Measurements from ENCODE around the gene MUC4. TPM values are rescaled to one million over a fixed set of nuclear protein-coding genes. Genes with fewer than 3 reads are reported as not detected.
"Not testable (repeated sequence)": the region's sequence is repeated elsewhere in the genome, so short reads cannot be mapped to it uniquely, and the experiment has no call there.

Gene MUC4
- total RNA-seq, 1 experiment from 2014 or later, result 0.20 TPM

DNA sequence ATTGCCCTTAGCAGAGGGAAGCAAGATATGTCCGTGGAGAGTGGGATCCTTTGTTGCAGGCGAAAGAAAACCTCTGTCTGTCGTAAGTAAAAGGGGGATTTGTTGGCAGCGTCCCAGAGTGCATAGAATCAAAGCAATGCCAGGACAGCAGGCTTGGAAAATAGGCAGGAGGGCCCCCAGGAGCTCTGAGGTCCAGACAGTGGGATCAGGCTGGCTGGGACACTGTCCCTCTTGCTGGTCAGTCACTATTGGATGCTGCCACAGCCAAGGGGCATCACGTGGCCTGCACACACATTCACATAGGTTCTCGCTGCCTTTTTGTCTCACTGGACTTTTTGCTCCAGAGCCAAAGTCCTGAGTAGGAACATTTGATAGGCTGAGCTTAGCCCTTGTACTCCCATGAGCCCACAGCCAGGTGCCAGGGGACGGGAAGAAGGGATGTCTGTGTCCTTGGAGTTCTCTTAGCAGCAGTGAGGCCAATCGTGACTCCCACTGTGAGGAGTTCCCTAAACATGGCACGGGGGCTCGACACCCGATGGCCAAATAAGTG, 80.3 kb downstream of the MUC4 start:
- in situ Hi-C loops (cut with HindIII; ENCODE audit: low pct_unique_long_range_greater_than_20kb, low sequenced_read_pairs), result no loop called here
- no peak for DNase-seq (ENCODE audit: low read depth)

DNA sequence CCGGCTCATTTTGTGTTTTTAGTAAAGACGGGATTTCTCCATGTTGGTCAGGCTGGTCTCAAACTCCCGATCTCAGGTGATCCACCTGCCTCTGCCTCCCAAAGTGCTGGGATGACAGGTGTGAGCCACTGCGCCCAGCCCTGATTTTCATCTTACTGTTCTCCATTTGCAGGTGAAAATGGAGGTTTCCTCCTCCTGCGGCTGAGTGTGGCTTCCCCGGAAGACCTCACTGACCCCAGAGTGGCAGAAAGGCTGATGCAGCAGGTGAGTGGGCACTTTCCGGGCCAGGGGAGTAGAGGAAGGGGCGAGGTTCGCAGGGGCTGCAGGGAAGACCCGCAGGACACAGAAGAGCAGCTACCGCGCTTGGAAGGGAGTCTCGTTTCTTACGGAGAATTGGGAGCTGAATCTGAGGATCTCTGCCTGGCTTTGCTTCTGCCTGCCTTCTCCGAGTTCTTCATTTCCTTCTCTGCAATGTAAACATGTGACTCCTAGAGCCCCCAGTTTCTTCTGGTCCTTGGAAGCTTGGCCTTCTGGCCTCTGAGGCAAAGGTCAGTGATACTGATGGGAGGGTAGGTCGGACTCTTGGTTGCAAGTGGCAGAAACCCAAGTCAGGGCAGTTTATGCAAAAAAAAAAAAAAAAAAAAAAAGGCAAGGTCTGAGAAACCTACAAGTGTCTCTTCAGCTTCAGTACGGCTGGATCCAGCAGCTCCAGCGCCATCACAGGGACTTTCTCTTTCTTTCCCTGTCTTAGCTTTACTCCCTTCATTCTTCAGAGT, 82.1 kb downstream of the MUC4 start:
- DNase-seq (ENCODE audit: low read depth), result no peak
- in situ Hi-C loops (cut with HindIII; ENCODE audit: low pct_unique_long_range_greater_than_20kb, low sequenced_read_pairs), result no loop called here

DNA sequence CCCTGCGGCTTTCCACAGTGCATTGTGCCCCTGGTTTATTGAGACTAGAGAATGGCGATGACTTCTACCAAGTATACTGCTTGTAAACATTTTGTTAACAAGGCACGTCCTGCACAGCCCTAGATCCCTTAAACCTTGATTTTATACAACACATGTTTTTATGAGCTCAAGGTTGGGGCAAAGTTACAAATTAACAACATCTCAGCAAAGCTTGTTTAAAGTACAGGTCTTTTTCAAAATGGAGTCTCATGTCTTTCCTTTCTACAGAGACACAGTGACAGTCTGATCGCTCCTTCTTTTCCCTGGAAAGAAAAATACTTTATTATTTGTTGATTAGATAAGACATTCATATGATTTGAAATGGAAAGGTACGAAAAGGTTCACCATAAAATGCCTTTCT, 82.9 kb downstream of the MUC4 start:
- in situ Hi-C loops (cut with HindIII; ENCODE audit: low pct_unique_long_range_greater_than_20kb, low sequenced_read_pairs); DNase-seq (ENCODE audit: low read depth): not testable (repeated sequence)

DNA sequence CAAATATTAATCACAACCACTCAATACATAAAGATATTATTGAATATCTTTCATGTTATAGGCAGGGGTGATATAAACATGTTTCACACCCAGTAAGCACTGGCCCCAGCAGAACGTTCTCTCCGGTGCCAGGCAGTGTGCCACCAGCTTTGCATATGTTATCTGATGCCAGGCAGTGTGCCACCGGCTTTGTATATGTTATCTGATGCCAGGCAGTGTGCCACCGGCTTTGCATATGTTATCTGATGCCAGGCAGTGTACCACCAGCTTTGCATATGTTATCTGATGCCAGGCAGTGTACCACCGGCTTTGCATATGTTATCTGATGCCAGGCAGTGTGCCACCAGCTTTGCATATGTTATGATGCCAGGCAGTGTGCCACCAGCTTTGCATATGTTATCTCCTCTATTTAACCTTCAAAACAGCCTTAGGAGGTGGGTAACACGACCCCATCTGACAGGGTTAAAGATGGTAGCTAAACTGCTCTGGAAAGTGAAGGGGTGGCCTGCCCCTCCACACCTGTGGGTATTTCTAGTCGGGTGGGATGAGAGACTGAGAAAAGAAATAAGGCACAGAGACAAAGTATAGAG, 84.0 kb downstream of the MUC4 start:
- DNase-seq (ENCODE audit: low read depth), result no peak
- in situ Hi-C loops (cut with HindIII; ENCODE audit: low pct_unique_long_range_greater_than_20kb, low sequenced_read_pairs), result no loop called here

DNA sequence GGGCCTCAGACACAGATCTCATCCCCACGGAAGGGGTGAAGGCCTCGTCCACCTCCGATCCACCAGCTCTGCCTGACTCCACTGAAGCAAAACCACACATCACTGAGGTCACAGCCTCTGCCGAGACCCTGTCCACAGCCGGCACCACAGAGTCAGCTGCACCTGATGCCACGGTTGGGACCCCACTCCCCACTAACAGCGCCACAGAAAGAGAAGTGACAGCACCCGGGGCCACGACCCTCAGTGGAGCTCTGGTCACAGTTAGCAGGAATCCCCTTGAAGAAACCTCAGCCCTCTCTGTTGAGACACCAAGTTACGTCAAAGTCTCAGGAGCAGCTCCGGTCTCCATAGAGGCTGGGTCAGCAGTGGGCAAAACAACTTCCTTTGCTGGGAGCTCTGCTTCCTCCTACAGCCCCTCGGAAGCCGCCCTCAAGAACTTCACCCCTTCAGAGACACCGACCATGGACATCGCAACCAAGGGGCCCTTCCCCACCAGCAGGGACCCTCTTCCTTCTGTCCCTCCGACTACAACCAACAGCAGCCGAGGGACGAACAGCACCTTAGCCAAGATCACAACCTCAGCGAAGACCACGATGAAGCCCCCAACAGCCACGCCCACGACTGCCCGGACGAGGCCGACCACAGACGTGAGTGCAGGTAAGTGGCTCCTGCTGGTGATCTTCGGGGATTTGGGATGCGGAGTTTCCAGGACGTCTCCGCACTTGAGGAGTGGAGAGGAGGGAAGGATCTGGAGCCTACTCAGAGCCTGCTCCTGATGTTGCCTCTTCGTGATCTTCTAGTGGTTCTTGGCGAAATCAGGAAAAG, 85.6 kb downstream of the MUC4 start:
- in situ Hi-C loops (cut with HindIII; ENCODE audit: low pct_unique_long_range_greater_than_20kb, low sequenced_read_pairs); DNase-seq (ENCODE audit: low read depth): not testable (repeated sequence)

DNA sequence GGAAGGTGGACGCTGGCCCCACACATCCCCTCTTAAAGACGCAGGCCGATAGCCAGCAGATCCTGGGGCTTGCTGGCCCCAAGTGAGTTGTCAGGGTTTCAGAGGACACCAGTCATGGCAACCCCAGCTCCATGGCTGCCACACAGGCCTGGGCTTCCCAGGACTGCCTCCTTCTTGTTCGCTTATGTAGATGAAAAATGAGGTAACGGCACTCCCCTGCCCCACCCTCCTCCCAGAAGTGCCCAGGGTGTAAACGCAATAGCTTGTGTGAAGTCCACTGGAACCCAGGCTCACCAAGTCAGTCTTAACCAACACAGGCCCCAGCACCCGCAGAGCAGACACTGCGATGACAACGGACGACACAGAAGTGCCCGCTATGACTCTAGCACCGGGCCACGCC, 87.4 kb downstream of the MUC4 start:
- in situ Hi-C loops (cut with HindIII; ENCODE audit: low pct_unique_long_range_greater_than_20kb, low sequenced_read_pairs); DNase-seq (ENCODE audit: low read depth): not testable (repeated sequence)

DNA sequence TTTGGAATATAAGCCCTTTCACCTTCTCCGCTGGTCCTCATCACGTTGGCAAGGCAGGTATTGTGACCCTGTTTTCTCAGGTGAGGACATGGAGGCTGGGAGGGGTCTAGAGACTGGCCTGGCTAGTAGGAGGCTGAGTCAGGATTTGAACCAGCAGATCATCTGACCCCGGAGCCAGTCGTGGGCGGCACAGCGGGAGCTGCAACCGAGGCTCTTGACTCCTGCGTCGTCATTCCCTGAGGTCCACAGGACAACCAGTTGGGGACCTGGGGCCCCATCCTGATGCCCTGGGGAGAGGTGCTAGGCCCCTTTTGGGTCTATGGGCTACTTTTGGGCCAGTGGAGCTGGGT, 88.8 kb downstream of the MUC4 start:
- DNase-seq (ENCODE audit: low read depth); in situ Hi-C loops (cut with HindIII; ENCODE audit: low pct_unique_long_range_greater_than_20kb, low sequenced_read_pairs): not testable (repeated sequence)

DNA sequence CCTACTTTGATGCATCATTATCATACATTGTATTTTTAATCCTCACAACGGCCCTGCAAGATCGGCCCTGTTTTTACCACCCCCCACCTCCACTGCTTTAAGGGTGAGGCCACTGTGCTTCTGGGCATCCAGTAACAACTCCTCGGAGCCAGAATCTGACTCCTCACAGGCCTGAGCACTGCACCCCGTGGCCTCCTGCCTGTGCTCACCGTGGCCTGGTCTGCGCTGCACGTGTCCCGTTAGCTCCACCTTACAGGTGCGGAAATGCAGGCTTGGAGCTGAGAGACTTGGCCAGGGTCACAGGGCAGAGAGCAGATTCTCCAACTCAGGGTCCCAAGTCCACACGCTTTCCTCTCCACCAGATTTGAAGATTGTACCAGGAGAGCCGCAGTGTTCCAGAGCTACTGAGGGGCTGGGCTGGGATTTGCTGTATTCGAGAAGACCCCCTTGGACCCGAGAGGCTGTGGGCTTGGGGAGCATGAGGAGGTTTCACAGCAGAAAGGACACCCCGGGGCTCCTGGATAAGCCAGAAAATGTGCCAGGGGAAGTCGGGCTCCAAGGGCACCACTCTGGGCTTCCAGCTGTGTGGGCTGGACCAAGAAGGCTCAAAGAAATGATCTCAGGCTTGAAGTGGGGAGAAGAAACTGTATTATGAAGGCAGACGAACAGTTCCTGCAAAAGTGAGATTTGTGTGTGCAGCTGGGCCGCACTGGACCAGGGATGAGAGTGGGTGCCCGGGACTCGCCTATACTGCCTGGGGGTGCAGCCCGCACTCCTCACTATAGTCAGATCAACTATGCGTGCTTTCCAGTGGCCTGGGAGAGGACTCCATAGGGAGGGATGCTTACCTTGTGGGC, 89.4 kb downstream of the MUC4 start:
- in situ Hi-C loops (cut with HindIII; ENCODE audit: low pct_unique_long_range_greater_than_20kb, low sequenced_read_pairs); DNase-seq (ENCODE audit: low read depth): not testable (repeated sequence)

DNA sequence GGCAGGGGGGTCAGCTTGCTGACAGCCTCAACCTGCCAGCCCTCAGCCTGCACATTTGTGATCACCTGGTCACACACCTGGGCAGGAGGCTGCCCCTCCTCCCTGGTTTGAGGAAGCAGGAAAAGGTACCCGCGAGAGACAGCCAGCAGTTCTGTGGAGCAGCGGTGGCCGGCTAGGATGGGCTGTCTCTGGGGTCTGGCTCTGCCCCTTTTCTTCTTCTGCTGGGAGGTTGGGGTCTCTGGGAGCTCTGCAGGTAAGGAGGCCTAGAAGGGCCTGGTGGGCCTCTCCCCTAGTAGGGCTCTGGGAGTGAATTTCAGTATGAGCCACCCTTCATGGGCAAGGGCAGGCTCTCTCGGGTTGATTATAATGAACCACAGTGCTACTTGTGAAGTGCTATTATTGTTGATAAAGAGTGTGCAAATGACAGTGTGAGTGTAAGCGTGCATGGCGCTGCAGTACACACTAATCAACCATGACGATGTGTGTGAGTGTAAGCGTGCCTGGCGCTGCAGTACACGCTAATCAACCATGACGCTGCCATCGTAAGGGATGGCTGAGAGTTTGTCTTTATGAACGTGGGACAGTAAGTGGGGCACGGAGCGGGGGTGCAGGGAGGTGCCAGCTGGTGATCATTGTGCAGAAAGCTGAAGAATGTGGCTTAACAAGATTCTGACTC, 90.8 kb downstream of the MUC4 start, which contains the start of gene MUC20:
TSS of gene MUC20 (plus strand) at position 148 of the 676 bp plus-strand sequence. CDS start at position 178, 30 bp downstream.
- DNase-seq (ENCODE audit: low read depth); in situ Hi-C loops (cut with HindIII; ENCODE audit: low pct_unique_long_range_greater_than_20kb, low sequenced_read_pairs): not testable (repeated sequence)

DNA sequence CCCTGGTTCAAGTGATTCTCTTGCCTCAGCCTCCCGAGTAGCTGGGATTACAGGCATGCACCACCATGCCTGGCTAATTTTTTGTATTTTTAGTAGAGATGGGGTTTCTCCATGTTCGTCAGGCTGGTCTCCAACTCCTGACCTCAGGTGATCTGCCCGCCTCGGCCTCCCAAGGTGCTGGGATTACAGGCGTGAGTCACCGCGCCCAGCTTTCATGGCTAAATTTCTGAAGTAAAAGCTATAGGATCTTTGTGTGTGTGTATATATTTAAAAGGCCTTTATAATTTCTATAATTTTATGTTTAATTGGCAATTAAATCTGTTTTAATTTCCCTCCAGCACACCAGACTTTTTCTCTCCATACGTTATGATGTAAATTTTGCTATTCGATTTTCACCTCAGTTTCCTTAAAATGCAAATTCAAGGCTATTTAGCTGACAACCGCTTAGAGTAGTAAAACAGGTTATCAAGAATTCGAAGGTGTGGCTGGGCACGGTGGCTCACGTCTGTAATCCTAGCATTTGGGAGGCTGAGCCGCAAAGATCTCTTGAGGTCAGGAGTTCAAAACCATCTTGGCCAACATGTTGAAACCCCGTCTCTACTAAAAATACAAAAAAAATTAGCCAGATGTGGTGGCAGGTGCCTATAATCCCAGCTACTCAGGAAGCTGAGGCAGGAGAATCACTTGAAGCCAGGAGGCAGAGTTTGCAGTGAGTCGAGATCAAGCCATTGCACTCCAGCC, 92.0 kb downstream of the MUC4 start:
- in situ Hi-C loops (cut with HindIII; ENCODE audit: low pct_unique_long_range_greater_than_20kb, low sequenced_read_pairs), result not testable (repeated sequence)

DNA sequence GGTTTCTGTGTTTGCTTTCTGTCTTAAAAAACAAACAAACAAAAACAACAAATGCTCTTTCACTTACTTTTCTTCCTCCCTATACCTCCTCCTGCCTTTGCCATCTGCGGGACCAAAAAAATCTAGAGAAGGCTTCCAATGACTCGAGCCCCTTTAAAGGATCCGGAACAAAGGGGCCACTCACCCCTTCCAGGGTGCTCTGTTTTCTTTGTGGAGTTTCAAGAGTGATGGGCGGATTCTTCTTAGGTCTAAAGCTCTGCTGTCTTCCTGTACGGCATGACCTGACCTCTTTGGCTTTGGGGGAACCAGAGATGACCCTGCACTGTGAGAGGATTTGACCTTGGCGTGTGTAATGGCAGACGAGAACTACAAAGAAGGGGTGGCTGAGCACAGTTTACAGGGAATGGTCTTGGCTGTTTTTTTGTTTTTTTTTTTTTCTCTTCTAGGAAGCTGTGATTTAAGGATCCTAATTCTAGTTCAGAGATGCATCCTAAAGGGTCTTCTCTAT, 93.2 kb downstream of the MUC4 start:
- no peak for DNase-seq (ENCODE audit: low read depth)
- in situ Hi-C loops (cut with HindIII; ENCODE audit: low pct_unique_long_range_greater_than_20kb, low sequenced_read_pairs), result no loop called here

More for the DNA sequence above, 92.0 kb downstream of the MUC4 start:
- DNase-seq (ENCODE audit: low read depth), result not testable (repeated sequence)

DNA sequence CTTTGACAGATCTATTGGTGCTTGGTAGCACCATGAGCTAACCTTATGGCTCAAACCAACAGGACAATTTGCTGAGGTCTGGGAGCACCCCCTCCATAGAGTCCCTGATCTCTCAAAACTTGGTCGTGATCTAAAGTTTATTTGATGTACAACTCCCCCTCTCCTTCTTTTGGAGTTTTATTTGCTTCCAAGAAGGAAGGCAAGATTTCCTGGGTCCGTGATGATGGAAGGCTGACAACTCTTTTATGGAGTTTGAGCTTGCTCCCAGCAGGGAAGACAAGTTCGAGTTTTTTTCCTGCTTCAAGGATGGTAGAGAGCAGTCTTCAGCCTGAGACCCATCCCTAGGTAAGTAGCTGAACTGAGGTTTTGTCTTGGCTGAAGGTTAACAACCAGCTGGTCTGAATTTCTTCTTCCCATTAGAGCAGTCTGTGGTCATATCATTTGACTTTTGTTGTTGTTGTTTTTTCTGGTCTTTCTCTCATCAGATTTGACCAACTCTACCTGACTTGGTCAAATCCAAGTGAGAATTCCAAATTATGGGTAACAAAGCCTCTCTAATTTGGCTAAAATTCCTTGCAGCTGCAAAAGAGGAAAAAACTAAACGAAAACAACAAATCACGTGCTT, 93.8 kb downstream of the MUC4 start:
- DNase-seq (ENCODE audit: low read depth), result no peak
- in situ Hi-C loops (cut with HindIII; ENCODE audit: low pct_unique_long_range_greater_than_20kb, low sequenced_read_pairs), result no loop called here

DNA sequence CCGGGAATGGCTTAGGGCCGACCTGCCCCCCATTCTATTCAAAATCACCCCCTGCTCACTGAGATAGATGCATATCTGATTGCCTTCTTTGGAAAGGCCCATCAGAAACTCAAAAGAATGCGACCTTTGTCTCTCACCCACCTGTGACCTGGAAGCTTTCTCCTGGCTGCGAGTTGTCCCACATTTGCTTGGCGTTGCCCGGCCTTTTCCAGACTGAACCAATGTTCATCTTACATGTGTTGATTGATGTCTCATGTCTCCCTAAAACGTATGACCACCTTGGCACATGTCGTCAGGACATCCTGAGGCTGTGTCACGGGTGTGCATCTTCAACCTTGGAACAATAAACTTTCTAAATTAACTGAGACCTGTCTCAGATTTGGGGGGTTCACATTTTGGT, 94.3 kb downstream of the MUC4 start:
- in situ Hi-C loops (cut with HindIII; ENCODE audit: low pct_unique_long_range_greater_than_20kb, low sequenced_read_pairs), result no loop called here
- no peak for DNase-seq (ENCODE audit: low read depth)

DNA sequence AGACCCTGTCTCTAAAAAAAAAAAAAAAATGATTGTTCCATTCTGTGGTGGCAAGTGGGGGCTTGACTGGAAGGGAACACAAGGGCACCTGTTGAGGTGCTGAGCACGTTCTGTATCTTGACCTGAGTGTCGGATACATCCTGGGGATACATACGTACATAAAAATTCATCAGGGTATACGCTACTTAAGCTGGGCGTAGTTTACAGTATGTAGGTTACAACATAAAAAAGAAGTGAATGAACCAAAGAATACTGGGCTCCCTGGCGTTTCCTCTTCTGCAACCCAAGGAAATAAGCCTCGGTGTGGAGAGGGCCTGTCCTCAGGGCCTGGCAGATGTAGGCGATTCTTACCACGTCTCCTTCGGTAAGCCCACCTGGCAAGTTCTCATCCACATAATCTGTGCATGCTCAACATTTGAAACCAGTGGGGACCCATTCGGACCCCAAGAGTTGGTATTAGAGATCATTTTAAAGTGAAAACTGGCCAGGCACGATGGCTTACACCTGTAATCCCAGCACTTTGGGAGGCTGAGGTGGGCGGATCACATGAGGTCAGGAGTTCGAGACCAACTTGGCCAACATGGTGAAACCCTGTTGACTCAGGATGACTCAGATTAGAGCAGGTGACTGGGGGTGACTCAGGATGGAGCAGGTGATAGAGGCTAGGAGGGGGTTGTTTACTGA, 96.0 kb downstream of the MUC4 start:
- in situ Hi-C loops (cut with HindIII; ENCODE audit: low pct_unique_long_range_greater_than_20kb, low sequenced_read_pairs), result no loop called here
- peak; percentile 89 for DNase-seq (ENCODE audit: low read depth)

DNA sequence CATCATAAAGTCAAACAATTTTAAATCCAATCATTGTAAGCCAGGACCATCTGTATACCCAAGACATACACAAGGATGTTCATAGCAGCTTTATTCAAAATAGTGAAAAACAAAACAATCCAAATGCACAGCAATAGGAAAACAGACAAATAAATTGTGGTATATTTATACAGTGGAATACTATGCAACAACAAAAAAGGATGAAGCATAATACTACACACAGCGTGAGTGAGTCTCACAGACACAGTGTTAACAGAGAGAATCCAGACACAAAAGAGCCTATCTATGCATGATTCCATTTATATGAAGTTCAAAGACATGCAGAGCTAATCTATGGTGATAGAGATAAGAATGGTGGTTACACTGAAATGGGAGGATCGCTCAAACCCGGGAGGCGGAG, 96.6 kb downstream of the MUC4 start:
- in situ Hi-C loops (cut with HindIII; ENCODE audit: low pct_unique_long_range_greater_than_20kb, low sequenced_read_pairs), result no loop called here
- DNase-seq (ENCODE audit: low read depth), result no peak

All from Caki2 (cell line).